GM19397 (cell line): ENCODE measurements around the gene SLC35G1.
A peak's percentile ranks its signal among the peaks of the same experiment; 100 is the strongest.

Experiments used
- ATAC-seq: cut with Tn5 transposase; IDR thresholded peaks from one replicate; pipeline ENCODE4 v1.9.1; 2021; ENCODE audit warnings: mild to moderate bottlenecking, moderate library complexity; ENCODE audit not compliant: unreplicated experiment

Gene SLC35G1, protein sequence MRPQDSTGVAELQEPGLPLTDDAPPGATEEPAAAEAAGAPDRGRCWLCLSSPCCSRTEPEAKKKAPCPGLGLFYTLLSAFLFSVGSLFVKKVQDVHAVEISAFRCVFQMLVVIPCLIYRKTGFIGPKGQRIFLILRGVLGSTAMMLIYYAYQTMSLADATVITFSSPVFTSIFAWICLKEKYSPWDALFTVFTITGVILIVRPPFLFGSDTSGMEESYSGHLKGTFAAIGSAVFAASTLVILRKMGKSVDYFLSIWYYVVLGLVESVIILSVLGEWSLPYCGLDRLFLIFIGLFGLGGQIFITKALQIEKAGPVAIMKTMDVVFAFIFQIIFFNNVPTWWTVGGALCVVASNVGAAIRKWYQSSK

GRCh38 chr10:93893646-93894515 is at the start of gene SLC35G1:
SLC35G1 (plus strand) TSS chr10:93893978; CDS start chr10:93894034, 56 bp downstream.
- ATAC-seq = peak; percentile 98

GRCh38 chr10:93844979-93845626 is 48.7 kb upstream of the SLC35G1 start:
- ATAC-seq = no peak

GRCh38 chr10:93849593-93849992 is 44.2 kb upstream of the SLC35G1 start:
- ATAC-seq = no peak

DNA sequence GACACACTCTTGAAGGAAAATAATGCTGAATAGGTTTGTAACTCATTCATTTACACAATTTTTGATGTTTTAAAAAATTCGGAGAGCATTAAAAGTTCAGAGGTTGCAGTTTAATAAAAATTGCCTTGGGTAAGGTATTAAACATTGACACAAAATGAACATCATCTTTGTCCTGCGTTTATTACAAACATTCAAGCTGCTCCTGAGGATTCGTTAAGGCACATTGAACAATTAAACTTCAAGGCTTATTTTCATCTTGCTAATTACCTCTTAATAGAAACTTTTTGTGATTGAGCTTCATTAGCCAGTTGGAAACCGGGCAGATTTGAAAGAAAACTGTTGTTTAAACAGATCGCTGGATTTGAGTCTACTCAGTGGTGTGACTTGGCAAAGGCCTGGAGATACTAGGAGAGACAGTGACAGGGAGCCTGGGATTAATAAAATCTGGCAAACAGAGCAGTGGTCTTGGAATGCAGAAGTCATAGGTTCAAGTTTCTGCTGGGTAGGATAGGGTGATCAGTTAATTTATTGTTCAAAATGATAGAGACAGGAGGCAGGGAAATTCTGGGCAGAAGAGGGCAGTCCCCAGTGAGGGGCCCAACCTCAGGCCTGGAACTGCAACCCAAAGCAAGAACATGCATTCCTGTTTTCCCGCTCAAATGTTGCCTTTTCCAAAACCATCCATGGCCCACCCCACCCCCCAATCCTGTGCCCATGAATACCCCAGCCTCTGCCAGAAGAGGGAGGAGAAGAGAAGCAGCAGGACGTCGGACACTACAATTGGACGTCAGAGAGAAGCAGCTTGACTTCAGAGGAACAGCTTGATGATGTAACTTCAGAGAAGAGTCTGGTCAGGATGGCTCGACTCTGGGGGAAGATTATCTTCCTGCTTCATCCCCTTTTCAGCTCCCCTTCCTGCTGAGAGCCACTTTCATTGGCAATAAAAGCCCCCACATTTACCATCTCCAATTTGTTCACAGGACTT is 43.5 kb upstream of the SLC35G1 start:
- ATAC-seq = no peak

DNA sequence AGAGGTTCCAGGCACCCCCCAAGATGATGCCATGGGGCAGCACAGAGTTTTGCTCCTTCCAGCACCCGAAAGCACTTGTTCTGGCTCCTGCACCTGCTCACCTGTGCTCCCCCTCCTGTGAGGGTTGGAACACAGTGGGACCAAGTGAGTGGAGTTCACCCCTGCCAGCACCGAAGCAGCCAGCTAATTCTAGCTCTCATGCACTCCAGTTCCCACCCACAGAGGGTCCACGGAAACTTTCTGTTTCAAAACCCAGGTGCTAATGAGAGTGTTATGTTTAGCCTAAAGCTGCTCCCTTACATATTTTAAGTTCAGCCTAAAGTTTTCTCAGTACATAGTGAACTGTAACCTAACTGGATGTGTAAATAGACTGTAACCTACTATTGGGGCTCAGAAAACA is 42.6 kb upstream of the SLC35G1 start:
- no peak for ATAC-seq

GRCh38 chr10:93852476-93853095 is 41.2 kb upstream of the SLC35G1 start:
- ATAC-seq = no peak

DNA sequence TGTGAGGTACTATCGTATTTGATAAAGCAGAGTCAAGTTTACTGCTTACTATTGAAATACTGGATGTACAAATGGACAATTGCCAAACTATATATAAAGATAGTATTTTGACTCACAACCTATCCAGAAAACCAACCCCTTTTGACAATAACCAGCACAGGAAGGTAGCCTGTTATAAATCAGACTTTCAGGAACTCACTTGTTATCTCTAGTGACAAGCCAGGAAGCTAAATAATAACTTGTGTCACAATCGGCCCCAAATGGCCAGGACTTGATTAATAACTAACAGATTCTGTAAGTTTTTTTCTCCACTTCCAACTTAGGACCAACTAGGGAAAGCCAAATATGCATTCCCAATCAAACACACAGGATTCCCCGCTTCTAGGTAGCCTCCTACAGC is 38.8 kb upstream of the SLC35G1 start:
- no peak for ATAC-seq

- ATAC-seq = no peak
These were observed 37.2 kb upstream of the SLC35G1 start for GRCh38 chr10:93856349-93857145.

GRCh38 chr10:93859049-93859655 is 34.6 kb upstream of the SLC35G1 start:
- no peak for ATAC-seq

DNA sequence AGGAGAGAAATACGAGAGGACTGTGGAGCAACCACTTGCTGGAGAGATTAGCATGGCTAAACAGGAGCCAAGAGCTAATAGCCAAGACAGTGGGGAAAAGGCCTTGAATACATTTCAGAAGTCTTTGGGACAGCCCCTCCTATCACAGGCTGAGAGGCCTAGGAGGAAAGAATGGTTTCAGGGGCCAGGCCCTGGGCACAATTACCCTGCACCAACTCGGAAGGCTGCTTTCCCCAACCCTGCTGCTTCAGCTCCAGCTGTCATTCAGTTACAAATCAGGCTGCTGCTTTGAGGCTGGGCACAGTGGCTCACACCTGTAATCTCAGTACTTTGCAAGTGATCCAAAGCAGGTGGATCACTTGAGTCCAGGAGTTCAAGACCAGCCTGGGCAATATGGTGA is 32.0 kb upstream of the SLC35G1 start:
- ATAC-seq = no peak

- no peak for ATAC-seq
These were observed 27.9 kb upstream of the SLC35G1 start for GRCh38 chr10:93865794-93866425.

DNA sequence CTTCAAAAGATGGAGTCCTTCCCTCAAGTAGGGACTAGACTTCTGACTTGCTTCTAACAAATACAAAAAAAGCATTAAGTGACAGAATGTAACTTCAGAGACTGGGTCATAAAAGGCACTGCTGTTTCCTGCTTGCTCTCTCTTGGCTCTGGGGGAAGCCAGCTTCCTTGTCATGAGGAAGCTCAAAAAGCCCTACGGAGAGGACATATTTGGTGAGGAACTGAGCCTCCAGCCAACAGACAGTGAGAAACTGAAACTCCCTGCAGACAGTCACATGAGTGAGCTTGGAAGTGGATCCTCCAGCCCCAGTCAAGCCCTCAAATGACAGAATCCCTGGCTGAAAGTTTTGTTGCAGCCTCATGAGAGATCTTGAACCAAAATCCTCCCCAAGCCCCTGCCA is 26.3 kb upstream of the SLC35G1 start:
- ATAC-seq = no peak

DNA sequence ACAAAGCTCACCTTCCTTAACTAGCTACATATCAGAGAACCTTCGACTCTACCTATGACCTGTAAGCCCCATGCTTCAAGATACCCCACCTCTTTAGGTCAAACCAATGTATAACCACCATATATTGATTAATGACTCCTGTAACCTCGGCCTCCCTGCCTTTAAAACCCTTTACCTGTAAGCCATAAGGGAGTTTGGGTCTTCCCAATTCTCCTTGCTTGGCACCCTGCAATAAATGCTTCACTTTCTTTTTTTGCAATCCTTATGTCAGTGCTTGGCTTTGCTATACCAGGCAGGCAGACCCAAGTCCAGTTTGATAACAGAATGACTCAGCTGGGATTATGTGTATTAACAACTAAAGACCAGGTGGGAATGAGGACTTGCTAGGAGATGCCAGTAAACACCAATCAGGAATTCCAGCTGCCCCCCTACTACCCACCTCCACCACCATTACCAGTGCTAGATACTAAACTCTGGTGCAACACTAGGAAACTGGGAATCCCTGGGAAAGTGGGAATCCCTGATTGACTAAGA is 22.0 kb upstream of the SLC35G1 start:
- ATAC-seq = no peak

DNA sequence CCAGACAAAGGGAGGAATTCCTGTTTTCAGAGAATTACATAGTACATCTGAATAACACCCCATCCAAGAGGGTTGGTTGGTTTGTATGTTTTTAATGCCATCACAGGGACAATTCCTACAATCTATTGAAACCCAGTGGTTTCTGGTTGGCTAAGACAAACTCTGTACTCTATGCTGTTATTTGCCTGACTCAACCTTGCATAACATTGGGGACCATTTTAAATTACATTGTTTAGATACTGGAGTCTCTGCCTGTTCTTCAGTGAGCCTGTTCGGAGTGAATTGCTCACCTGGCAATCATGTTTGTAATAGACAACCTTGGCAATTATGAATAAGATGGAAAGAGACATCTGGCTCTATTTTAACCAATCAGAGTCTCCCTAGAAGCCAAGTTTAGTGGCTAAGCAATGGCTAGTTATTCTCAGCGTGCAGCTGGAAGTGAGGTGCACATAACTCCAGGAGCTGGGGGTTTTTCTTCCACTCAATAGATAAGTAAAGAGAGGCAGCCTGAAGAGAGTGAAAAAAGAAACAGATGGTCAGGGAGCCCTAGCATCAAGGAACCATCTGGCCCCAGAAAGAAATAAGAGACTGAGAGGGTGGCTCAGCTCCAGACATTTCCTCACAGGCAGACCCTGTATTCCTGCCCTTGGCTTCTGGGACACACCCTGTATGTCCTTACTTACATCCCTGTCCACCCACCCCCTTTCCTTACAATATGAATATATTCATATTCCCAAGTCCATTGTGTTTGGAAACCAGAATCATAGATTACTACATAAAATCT is 21.2 kb upstream of the SLC35G1 start:
- no peak for ATAC-seq

GRCh38 chr10:93873420-93874115 is 20.2 kb upstream of the SLC35G1 start:
- ATAC-seq = no peak

DNA sequence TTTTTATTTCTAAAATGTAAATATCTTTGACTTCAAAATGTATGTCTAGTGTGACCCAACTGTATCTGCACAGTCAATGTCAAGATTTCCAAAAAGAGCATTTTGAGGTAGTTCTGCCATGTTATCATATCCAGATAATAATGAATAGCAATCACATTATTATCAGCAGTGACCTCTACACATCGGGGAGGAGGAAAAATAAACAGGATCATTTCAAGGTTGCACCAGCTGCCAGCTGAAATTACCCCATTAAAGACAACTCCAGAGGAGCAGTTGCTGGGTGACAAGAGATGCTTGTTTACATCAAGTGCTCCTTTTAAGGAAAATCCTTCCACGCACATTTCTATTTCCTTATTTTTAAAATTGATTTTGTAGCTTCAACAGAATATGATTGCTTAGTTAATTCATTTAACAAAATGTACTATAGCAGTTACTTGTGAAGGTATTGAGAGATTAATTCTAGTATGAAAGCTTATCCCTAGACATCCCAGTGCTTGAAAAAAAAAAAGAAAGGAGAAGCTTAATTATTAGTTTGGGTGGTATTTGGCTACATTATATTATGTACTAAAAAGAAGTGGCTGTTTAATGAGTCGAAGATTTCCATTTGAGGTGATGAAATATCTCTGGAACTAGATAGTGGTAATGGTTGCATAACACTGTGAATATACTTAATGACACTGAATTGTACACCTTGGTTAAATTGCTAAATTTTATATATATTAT is 19.3 kb upstream of the SLC35G1 start:
- ATAC-seq = no peak
